Ecto neural progenitor cell (in vitro differentiated cells): ENCODE results near the gene MT1A.

Source experiments
- DNase-seq: peaks from one replicate; pipeline ENCODE4 v3.0.0-alpha.2; 2018; ENCODE audit warnings: low spot score

Gene MT1A

GRCh38 chr16:56632156-56632847 is 6.2 kb upstream of the MT1A start, which contains the start of gene MT1M:
MT1M (plus strand) TSS chr16:56632659; CDS start chr16:56632732, 73 bp downstream.
- peak; percentile 55 for DNase-seq

GRCh38 chr16:56632848-56633365 is 5.6 kb upstream of the MT1A start:
- peak; percentile 44 for DNase-seq

GRCh38 chr16:56633535-56633934 is 4.9 kb upstream of the MT1A start:
- DNase-seq: peak; percentile 36

GRCh38 chr16:56634715-56635440 is 3.6 kb upstream of the MT1A start:
- DNase-seq: no peak

GRCh38 chr16:56635441-56635967 is 3.0 kb upstream of the MT1A start:
- DNase-seq: no peak

GRCh38 chr16:56636616-56637413 is 1.7 kb upstream of the MT1A start:
- DNase-seq: no peak

GRCh38 chr16:56639045-56639444 is 579 bp downstream of the MT1A start:
- no peak for DNase-seq

- DNase-seq: no peak
Measured at GRCh38 chr16:56640076-56640475, 1.6 kb downstream of the MT1A start.

- no peak for DNase-seq
Measured at GRCh38 chr16:56641166-56641565, 2.7 kb downstream of the MT1A start.

- DNase-seq: no peak
Measured at GRCh38 chr16:56643080-56643778, 4.8 kb downstream of the MT1A start.

GRCh38 chr16:56643833-56644232 is 5.4 kb downstream of the MT1A start:
- DNase-seq: no peak

GRCh38 chr16:56645311-56645710 is 6.8 kb downstream of the MT1A start:
- no peak for DNase-seq

GRCh38 chr16:56645838-56646237 is 7.4 kb downstream of the MT1A start:
- DNase-seq: no peak

- no peak for DNase-seq
Measured at GRCh38 chr16:56647641-56648431, 9.4 kb downstream of the MT1A start.

GRCh38 chr16:56649271-56649670 is 10.8 kb downstream of the MT1A start:
- no peak for DNase-seq

- DNase-seq: no peak
Measured at GRCh38 chr16:56649820-56650219, 11.4 kb downstream of the MT1A start.

- no peak for DNase-seq
Measured at GRCh38 chr16:56651586-56651985, 13.1 kb downstream of the MT1A start, which contains the start of gene MT1B. MT1B (plus strand) TSS chr16:56651886; CDS start chr16:56651954, 68 bp downstream.

GRCh38 chr16:56652600-56652999 is 14.1 kb downstream of the MT1A start:
- DNase-seq: no peak

GRCh38 chr16:56653218-56653617 is 14.8 kb downstream of the MT1A start:
- no peak for DNase-seq

GRCh38 chr16:56657555-56658326 is 19.3 kb downstream of the MT1A start, which contains the start of gene MT1F:
MT1F (plus strand) TSS chr16:56657959; CDS start chr16:56658059, 100 bp downstream.
- DNase-seq: peak; percentile 86
